Measurements from ENCODE around the gene SPATS2L. TPM values are rescaled to one million over a fixed set of nuclear protein-coding genes. Genes with fewer than 3 reads are reported as not detected.

The SPATS2L gene
- total and polyA plus RNA-seq, 2 of the 13 experiments (the other 11 are each of a cell fraction or from before 2014, with no cell fraction given) = 154 to 212 TPM

- WGBS (ENCODE audit: low lambda C conversion rate) = 95% methylated on average over 2 of the region's 2 CpGs
These were observed 109.0 kb downstream of the SPATS2L start for GRCh38 chr2:200415455-200415854.

GRCh38 chr2:200416878-200417277, 110.4 kb downstream of the SPATS2L start:
- Histone ChIP-seq H3K79me2 (ENCODE audit: insufficient read depth, low read length) (peaks cover 4% of the 10 kb centered on the region), H3K4me2 (ENCODE audit: low read depth, low read length) (no peak overlapping the region), H3K9me3 (ENCODE audit: low read length) (no peaks in the 10 kb centered on the region), H3K36me3 (replicated peaks in 1 of 2; ENCODE audit: control insufficient read depth in 1 of 2, insufficient read depth in 2 of 2, low read length in 2 of 2) (peaks cover 35 to 76% of the 10 kb centered on the region in 2 experiments), H2AFZ (ENCODE audit: low read length) (no peak overlapping the region), H4K20me1 (ENCODE audit: insufficient read depth, low read length) (no peaks in the 10 kb centered on the region), H3K27ac (ENCODE audit: extremely low read length, insufficient read depth, low read length) (no peak overlapping the region), H3K4me3 (replicated peaks in 1 of 3; ENCODE audit: insufficient read depth in 1 of 3, low read depth in 2 of 3, low read length in 3 of 3) (no peak overlapping the region), H3K9ac (ENCODE audit: insufficient read depth, low read depth, low read length) (no peak overlapping the region), H3K4me1 (ENCODE audit: insufficient read depth, low read length) (peaks cover 2% of the 10 kb centered on the region), H3K27me3 (ENCODE audit: control insufficient read depth in 1 of 2, insufficient read depth in 2 of 2, low read length in 2 of 2) (no peaks in the 10 kb centered on the region)
- ChIA-PET POLR2A (no interaction called here), CTCF (ENCODE audit: low intra/inter-chr PET ratio, low total read pairs) (no interaction called here)
- intact Hi-C loops (cut with micrococcal nuclease; ENCODE audit: unreplicated experiment) (no loop called here), in situ Hi-C loops (cut with HindIII; ENCODE audit: extremely low pct_ligation_motif_present, low pct_unique_long_range_greater_than_20kb) (no loop called here)
- WGBS (ENCODE audit: low lambda C conversion rate) = 97% methylated on average over 8 of the region's 8 CpGs
- no peak for TF ChIP-seq ERF (CRISPR knock-in tag; IDR thresholded peaks at IDR 0.05)
- TF ChIP-seq RBM22 (optimal IDR thresholded peaks at IDR 0.05; ENCODE audit: low read length) = peak; percentile 85
- BruUV-seq (replicated peaks) = no TSS peak
- ATAC-seq (no peak), FAIRE-seq (no peak), DNase-seq (ENCODE audit: low spot score) (no peak)

More at GRCh38 chr2:200415455-200415854, 109.0 kb downstream of the SPATS2L start:
- DNase-seq (ENCODE audit: low spot score) = no peak
- H2AFZ ChIP-seq (ENCODE audit: low read length) = no peak overlapping the region
- H3K4me2 ChIP-seq (ENCODE audit: low read depth, low read length) = no peak overlapping the region
- ATAC-seq = no peak
- BruUV-seq (replicated peaks) = no TSS peak
- POLR2A ChIA-PET = interaction anchor here (1.1 kb wide), 1 partner anchor 109 kb away, joined by 3 read pairs; the partner anchor contains the start of gene SPATS2L
- FAIRE-seq = no peak
- H3K9ac ChIP-seq (ENCODE audit: insufficient read depth, low read depth, low read length) = no peak overlapping the region
- peaks cover 7% of the 10 kb centered on the region for H3K79me2 ChIP-seq (ENCODE audit: insufficient read depth, low read length)
- in situ Hi-C loops (cut with HindIII; ENCODE audit: extremely low pct_ligation_motif_present, low pct_unique_long_range_greater_than_20kb) = no loop called here
- intact Hi-C loops (cut with micrococcal nuclease; ENCODE audit: unreplicated experiment) = no loop called here
- peaks cover 29 to 70% of the 10 kb centered on the region in 2 experiments for H3K36me3 ChIP-seq (replicated peaks in 1 of 2; ENCODE audit: control insufficient read depth in 1 of 2, insufficient read depth in 2 of 2, low read length in 2 of 2)
- peaks cover 16% of the 10 kb centered on the region for H3K4me1 ChIP-seq (ENCODE audit: insufficient read depth, low read length)
- no peak overlapping the region for H3K27ac ChIP-seq (ENCODE audit: extremely low read length, insufficient read depth, low read length)
- H4K20me1 ChIP-seq (ENCODE audit: insufficient read depth, low read length) = no peaks in the 10 kb centered on the region
- no peaks in the 10 kb centered on the region for H3K9me3 ChIP-seq (ENCODE audit: low read length)
- H3K4me3 ChIP-seq (replicated peaks in 1 of 3; ENCODE audit: insufficient read depth in 1 of 3, low read depth in 2 of 3, low read length in 3 of 3) = no peak overlapping the region
- no peaks in the 10 kb centered on the region for H3K27me3 ChIP-seq (ENCODE audit: control insufficient read depth in 1 of 2, insufficient read depth in 2 of 2, low read length in 2 of 2)
- TF ChIP-seq ZNF788 (CRISPR knock-in tag; IDR thresholded peaks at IDR 0.05; ENCODE audit: borderline replicate concordance) (no peak), ZNF225 (CRISPR knock-in tag; IDR thresholded peaks at IDR 0.05) (no peak), ZNF570 (CRISPR knock-in tag; IDR thresholded peaks at IDR 0.05; ENCODE audit: borderline replicate concordance) (no peak), SIN3B (IDR thresholded peaks at IDR 0.05; ENCODE audit: low read length) (no peak), SOX13 (IDR thresholded peaks at IDR 0.05) (no peak), SOX13 (CRISPR knock-in tag; conservative IDR thresholded peaks at IDR 0.05 in 1 of 2, IDR thresholded peaks at IDR 0.05 in 1 of 2) (no peak)
- CTCF ChIA-PET (ENCODE audit: low intra/inter-chr PET ratio, low total read pairs) = no interaction called here
